ENCODE data around the gene CACNA1A. TPM values are rescaled to one million over a fixed set of nuclear protein-coding genes. Genes with fewer than 3 reads are reported as not detected.
A peak's percentile ranks its signal among the peaks of the same experiment; 100 is the strongest.
"Not testable (repeated sequence)": the region's sequence is repeated elsewhere in the genome, so short reads cannot be mapped to it uniquely, and the experiment has no call there.

The CACNA1A gene
- polyA plus RNA-seq, 3 donors: 1.8 to 3.6 (median 1.9) TPM

GRCh38 chr19:13398780-13399726, 107.2 kb downstream of the CACNA1A start:
- DNase-seq (ENCODE audit: extremely low read depth in 1 of 11, low read depth in 9 of 11, low spot score in 4 of 11): no peak

- no peak for DNase-seq (ENCODE audit: extremely low read depth in 1 of 11, low read depth in 9 of 11, low spot score in 4 of 11)
Measured at GRCh38 chr19:13398182-13398581, 108.1 kb downstream of the CACNA1A start.

- peak in 4 of 11 donors; percentile 1 to 6 (median 5) for DNase-seq (ENCODE audit: extremely low read depth in 1 of 11, low read depth in 9 of 11, low spot score in 4 of 11)
Measured at GRCh38 chr19:13396250-13397080, 109.8 kb downstream of the CACNA1A start.

DNA sequence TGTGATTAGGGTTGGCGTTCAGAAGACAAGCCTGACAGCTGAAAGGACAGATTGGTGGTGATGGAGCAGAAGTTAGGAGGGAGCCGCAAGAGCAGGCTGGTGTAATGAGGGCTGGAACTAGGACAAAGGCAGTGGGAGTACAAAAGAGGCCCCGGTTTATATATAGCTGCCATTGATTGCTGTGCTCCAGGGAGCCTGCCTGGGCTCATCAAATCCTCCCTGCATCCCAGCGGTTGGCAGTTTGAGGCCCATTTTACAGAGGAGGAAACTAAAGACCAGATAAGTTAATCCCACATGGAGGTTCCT, 123.7 kb downstream of the CACNA1A start:
- DNase-seq (ENCODE audit: extremely low read depth in 1 of 11, low read depth in 9 of 11, low spot score in 4 of 11): no peak

GRCh38 chr19:13381827-13382632, 124.2 kb downstream of the CACNA1A start:
- DNase-seq (ENCODE audit: extremely low read depth in 1 of 11, low read depth in 9 of 11, low spot score in 4 of 11): no peak

- no peak for DNase-seq (ENCODE audit: extremely low read depth in 1 of 11, low read depth in 9 of 11, low spot score in 4 of 11)
Measured at GRCh38 chr19:13376537-13376936, 129.7 kb downstream of the CACNA1A start.

DNA sequence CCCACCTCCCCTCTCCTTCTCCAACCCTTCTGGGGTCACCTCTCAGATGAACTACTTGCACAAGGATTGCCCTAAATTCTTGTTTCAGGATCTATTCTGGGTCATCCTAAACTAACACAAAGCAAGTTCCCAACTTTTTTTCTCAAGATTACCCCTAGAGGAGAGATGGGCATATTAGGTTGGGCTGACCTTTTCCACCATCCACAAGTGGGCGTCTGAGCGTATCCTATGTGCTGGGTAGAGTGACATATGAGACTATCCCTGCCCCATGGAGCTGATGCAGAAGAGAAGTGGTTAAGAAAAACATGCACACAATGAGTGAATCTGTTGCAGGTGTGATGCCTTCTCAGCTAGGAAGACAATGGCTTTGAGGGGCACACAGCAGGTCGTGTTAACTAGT, 132.7 kb downstream of the CACNA1A start:
- DNase-seq (ENCODE audit: extremely low read depth in 1 of 11, low read depth in 9 of 11, low spot score in 4 of 11): no peak

- no peak for DNase-seq (ENCODE audit: extremely low read depth in 1 of 11, low read depth in 9 of 11, low spot score in 4 of 11)
Measured at GRCh38 chr19:13370948-13371347, 135.3 kb downstream of the CACNA1A start.

- no peak for DNase-seq (ENCODE audit: extremely low read depth in 1 of 11, low read depth in 9 of 11, low spot score in 4 of 11)
Measured at GRCh38 chr19:13366529-13367143, 139.6 kb downstream of the CACNA1A start.

- DNase-seq (ENCODE audit: extremely low read depth in 1 of 11, low read depth in 9 of 11, low spot score in 4 of 11): no peak
Measured at GRCh38 chr19:13363954-13364353, 142.3 kb downstream of the CACNA1A start.

- no peak for DNase-seq (ENCODE audit: extremely low read depth in 1 of 11, low read depth in 9 of 11, low spot score in 4 of 11)
Measured at GRCh38 chr19:13363245-13363644, 143.0 kb downstream of the CACNA1A start.

GRCh38 chr19:13362668-13363067, 143.6 kb downstream of the CACNA1A start:
- no peak for DNase-seq (ENCODE audit: extremely low read depth in 1 of 11, low read depth in 9 of 11, low spot score in 4 of 11)

- not testable (repeated sequence) for DNase-seq (ENCODE audit: extremely low read depth in 1 of 11, low read depth in 9 of 11, low spot score in 4 of 11)
Measured at GRCh38 chr19:13361726-13362125, 144.6 kb downstream of the CACNA1A start.

GRCh38 chr19:13356686-13357280, 149.5 kb downstream of the CACNA1A start:
- DNase-seq (ENCODE audit: extremely low read depth in 1 of 11, low read depth in 9 of 11, low spot score in 4 of 11): no peak

DNA sequence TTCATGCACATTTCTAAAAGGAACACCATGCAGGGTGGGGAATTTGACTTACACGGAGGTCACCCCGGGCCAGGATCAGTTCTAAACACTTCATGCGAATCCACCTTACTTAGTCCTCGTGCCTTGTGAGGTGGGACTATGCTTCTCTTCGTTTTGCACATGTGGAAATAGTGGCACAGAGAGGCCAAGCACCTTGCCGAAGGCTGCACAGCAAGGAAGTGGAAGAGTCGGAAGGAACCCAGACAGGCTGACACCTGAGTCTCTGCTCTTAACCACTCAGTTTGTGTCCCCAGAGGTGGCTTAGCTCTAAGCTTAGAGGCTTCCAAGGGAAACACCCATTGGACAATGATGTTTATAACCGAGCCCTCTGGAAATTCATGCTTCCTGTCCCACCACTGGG, 150.1 kb downstream of the CACNA1A start:
- no peak for DNase-seq (ENCODE audit: extremely low read depth in 1 of 11, low read depth in 9 of 11, low spot score in 4 of 11)

- DNase-seq (ENCODE audit: extremely low read depth in 1 of 11, low read depth in 9 of 11, low spot score in 4 of 11): no peak
Measured at GRCh38 chr19:13355356-13355755, 150.9 kb downstream of the CACNA1A start.

- DNase-seq (ENCODE audit: extremely low read depth in 1 of 11, low read depth in 9 of 11, low spot score in 4 of 11): no peak
Measured at GRCh38 chr19:13353625-13354024, 152.7 kb downstream of the CACNA1A start.

DNA sequence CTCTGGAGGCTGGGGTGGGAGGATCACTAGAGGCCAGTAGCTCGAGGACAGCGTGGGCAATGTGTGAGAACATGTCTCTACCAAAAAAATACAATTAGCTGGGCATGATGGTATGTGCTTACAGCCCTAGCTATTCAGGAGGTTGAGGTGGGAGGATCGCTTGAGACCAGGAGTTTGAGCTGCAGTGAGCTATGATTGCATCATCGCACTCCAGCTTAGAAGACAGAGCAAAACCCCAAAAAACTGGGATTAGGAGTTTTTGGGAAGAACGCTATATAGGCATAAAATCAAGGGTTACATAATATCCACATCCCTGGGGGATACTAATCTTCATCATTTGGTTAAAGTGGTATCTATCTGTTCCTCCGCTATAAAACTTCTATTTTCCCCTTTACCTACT, 155.5 kb downstream of the CACNA1A start:
- DNase-seq (ENCODE audit: extremely low read depth in 1 of 11, low read depth in 9 of 11, low spot score in 4 of 11): no peak

DNA sequence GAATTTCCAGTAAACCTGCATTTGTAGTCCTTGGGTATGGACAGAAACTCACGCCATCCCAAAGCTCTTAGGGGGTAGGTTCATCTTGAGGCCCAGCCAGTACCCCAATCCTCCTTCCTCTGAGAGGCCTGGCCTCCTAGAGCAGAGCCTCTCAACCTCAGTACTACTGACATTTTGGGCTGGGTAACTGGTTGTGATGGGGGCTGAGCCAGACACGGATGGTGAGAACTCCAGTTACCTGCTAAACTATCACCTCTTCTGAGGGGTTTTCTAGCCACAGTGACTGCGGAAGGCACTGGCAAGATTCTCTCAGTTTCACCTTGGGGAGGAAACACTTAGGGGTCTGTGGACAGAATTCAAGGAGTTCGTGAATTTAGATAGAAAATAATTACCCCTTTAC, 156.2 kb downstream of the CACNA1A start:
- DNase-seq (ENCODE audit: extremely low read depth in 1 of 11, low read depth in 9 of 11, low spot score in 4 of 11): no peak

All from renal cortex interstitium (tissue), 11 donors.